HG02798 (cell line): ENCODE measurements around the gene TK2.
"Not testable (repeated sequence)": the region's sequence is repeated elsewhere in the genome, so short reads cannot be mapped to it uniquely, and the experiment has no call there.

Experiments used
- ATAC-seq: cut with Tn5 transposase; IDR thresholded peaks from one replicate; pipeline ENCODE4 v1.9.1; 2021; ENCODE audit warnings: mild to moderate bottlenecking; ENCODE audit not compliant: unreplicated experiment, poor library complexity

TK2 gene

GRCh38 chr16:66473654-66474519 lies 76.0 kb downstream of the TK2 start:
- ATAC-seq = no peak

DNA sequence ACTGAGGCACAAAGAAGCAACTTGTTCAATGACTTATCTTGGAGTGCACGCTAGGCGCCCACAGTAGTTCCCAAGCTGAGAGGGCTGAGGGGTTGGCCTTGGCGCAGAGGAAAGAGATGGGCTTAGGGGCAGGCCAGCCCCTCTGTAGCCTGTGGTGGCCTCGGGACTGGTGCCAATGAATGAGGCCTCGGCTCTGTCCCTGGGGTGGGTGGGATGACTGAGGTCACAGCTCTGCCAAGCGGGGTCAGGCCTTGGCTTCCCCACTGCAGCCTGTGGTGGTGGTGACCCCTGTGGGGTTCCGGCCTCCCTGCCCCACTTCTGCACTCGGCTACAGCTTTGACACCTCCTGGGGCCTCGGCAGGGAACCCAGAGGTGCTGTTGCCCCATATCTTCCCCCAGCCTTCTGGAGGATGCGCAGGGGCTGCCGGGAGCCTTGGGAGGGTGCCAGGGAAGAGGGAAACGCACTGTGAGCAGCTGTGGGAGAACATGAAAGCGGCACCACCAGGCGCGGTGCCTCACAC lies 76.8 kb downstream of the TK2 start:
- ATAC-seq = no peak

GRCh38 chr16:66471716-66472393 lies 78.1 kb downstream of the TK2 start:
- no peak for ATAC-seq

DNA sequence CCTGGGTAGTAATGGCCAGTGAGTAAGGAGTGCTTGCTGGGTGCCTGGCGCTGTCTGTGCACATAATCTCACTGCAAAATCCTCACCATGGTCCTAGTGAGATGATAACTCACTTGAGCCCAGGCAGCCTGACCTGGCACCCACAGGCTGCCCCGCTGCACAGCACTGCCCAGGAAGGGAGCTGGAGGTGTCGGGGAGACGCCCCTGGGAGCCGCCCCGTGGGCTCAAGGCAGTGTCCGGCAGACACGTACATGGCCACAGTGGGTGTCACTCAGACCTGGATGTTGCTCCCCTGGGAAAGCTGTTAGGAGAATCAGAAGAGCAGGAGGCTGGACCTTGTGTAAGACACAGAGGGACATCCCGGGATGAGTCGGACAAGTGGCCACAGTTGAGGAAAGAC lies 78.7 kb downstream of the TK2 start:
- ATAC-seq = no peak

DNA sequence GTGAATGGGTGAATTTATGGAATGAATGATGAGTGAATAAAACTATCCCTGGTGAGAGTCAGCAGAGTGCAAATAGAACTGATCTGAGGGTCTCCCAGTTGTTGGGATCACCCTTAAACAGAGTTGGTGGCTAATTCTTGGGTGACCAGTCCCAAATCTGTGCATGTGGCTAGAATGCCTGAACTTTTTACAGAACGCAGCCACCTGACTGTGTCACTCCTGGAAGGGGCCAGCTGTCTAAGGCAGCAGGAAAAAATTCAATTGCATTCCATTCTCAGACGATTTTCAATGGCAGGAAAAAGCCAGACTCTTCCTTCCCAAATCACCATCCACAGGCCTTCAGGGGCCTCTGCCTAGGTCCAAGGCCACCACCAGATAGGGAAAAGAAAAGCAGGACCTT lies 79.4 kb downstream of the TK2 start:
- ATAC-seq = no peak

DNA sequence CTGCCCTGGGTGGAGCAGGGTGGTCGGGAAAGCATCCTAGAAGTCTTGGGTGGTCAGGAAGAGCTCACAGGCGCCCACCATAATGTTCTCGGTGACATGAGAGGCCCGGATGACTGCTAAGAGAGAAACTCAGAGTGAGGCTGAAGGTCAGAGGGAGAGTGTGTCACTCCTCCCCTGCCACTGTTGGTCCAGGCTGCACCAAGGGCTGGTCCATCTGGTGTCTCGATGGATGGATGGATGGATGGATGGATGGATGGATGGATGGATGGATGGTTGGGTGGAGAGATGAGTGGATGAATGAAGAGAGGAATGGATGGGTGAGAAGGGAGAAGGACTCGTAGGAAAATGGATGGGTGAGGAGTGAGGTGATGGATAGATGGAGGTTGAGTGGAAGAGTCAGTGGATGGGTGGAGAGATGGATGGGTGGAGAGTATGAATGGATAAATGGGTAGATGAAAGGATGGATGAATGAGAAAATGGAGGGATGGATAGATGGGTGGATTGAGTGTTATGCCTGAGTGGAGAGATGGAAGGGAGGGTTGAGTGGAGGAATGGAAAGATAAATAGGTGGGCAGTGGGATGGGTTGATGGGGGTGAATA lies 79.9 kb downstream of the TK2 start:
- ATAC-seq = no peak

- no peak for ATAC-seq
Measured at GRCh38 chr16:66469291-66469946, 80.5 kb downstream of the TK2 start.

- no peak for ATAC-seq
Measured at GRCh38 chr16:66468321-66468965, 81.5 kb downstream of the TK2 start.

GRCh38 chr16:66467611-66468010 lies 82.3 kb downstream of the TK2 start:
- no peak for ATAC-seq

GRCh38 chr16:66466636-66467035 lies 83.3 kb downstream of the TK2 start:
- ATAC-seq = not testable (repeated sequence)

DNA sequence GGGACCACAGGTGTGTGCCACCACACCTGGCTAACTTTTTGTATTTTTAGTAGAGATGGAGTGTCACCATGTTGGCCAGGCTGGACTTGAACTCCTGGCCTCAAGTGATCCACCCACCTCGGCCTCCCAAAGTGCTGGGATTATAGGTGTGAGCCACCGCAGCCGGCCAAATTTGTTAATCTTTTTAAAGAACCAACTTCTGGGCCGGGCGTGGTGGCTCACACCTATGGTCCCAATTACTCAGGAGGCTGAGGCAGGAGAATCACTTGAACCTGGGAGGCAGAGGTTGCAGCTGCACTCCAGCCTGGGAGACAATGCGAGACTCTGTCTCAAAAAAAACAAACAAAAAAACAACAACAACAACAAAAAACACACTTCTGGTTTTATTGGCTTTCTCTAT lies 84.0 kb downstream of the TK2 start:
- ATAC-seq = not testable (repeated sequence)

DNA sequence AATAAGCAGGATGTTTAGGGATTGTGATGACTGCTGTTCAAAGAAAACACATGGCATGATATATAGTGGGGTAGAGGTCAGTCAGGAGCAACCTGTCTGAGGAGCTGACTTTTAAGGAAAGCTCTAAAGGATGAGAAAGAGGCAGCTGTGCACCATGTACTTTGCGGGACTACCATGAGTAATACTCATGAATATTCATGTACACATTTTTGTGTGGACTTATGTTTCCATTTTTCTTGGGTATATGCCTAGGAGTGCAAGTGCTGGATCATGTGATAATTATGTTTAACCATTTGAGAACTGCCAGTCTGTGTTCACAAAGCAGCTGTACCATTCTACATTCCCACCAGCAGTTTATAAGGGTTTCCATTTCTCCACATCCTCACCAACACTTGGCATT lies 87.0 kb downstream of the TK2 start:
- ATAC-seq = no peak

GRCh38 chr16:66460703-66461102 lies 89.2 kb downstream of the TK2 start:
- no peak for ATAC-seq

- no peak for ATAC-seq
Measured at GRCh38 chr16:66459878-66460277, 90.0 kb downstream of the TK2 start.

DNA sequence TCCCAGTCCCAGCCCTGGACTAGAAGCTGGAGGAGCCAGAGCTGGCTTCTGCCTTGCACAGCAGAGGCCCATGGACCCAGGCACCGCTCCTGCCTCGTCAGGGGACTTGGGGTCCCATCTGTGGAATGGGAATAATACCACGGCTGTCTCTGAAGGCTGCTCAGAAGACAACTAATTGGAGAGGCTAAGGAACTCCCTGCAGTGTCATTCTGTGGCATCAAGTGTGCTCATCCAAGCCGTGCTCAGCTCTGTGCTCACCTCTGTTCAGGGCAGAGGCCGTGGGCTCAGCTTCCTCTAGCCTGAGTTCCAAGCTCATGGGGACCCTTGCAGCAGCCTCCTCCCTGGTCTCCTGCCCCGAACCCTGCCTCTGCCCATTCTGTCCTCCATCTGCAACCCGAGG lies 91.1 kb downstream of the TK2 start:
- ATAC-seq = no peak

DNA sequence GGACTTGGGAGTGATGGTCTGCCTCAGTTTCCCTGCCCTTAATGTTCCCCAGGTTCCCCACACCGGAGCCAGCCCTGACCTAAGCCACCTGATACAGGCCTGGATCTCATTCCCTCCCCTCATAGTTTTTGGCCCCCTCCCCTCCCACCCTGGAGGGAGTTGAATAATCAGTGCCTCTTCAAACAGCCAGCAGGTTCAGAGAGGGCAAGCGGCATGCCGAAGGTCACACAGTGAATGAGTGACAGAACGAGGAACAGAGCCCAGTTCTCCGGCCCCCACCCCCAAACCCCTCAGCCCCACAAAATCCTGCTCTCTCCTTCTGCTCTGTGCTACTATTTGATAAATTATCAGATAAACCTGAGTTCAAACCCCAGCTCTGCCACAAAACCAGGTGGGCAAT lies 91.6 kb downstream of the TK2 start:
- no peak for ATAC-seq
